ENCODE measurements around the gene B4GALT5. TPM values are rescaled to one million over a fixed set of nuclear protein-coding genes. Genes with fewer than 3 reads are reported as not detected.
A peak's percentile ranks its signal among the peaks of the same experiment; 100 is the strongest.
"Not testable (repeated sequence)": the region's sequence is repeated elsewhere in the genome, so short reads cannot be mapped to it uniquely, and the experiment has no call there.

B4GALT5 gene
- total RNA-seq, 1 donor from 2014 or later: 115 TPM

- TF ChIP-seq, protein P1, sequence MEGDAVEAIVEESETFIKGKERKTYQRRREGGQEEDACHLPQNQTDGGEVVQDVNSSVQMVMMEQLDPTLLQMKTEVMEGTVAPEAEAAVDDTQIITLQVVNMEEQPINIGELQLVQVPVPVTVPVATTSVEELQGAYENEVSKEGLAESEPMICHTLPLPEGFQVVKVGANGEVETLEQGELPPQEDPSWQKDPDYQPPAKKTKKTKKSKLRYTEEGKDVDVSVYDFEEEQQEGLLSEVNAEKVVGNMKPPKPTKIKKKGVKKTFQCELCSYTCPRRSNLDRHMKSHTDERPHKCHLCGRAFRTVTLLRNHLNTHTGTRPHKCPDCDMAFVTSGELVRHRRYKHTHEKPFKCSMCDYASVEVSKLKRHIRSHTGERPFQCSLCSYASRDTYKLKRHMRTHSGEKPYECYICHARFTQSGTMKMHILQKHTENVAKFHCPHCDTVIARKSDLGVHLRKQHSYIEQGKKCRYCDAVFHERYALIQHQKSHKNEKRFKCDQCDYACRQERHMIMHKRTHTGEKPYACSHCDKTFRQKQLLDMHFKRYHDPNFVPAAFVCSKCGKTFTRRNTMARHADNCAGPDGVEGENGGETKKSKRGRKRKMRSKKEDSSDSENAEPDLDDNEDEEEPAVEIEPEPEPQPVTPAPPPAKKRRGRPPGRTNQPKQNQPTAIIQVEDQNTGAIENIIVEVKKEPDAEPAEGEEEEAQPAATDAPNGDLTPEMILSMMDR (IDR thresholded peaks at IDR 0.05; ENCODE audit: unreplicated experiment): no peak
- H3K27ac Mint-ChIP-seq (ENCODE audit: unreplicated experiment): no peak overlapping the region
Observed at GRCh38 chr20:49729780-49730179, 16.1 kb upstream of the B4GALT5 start.

DNA sequence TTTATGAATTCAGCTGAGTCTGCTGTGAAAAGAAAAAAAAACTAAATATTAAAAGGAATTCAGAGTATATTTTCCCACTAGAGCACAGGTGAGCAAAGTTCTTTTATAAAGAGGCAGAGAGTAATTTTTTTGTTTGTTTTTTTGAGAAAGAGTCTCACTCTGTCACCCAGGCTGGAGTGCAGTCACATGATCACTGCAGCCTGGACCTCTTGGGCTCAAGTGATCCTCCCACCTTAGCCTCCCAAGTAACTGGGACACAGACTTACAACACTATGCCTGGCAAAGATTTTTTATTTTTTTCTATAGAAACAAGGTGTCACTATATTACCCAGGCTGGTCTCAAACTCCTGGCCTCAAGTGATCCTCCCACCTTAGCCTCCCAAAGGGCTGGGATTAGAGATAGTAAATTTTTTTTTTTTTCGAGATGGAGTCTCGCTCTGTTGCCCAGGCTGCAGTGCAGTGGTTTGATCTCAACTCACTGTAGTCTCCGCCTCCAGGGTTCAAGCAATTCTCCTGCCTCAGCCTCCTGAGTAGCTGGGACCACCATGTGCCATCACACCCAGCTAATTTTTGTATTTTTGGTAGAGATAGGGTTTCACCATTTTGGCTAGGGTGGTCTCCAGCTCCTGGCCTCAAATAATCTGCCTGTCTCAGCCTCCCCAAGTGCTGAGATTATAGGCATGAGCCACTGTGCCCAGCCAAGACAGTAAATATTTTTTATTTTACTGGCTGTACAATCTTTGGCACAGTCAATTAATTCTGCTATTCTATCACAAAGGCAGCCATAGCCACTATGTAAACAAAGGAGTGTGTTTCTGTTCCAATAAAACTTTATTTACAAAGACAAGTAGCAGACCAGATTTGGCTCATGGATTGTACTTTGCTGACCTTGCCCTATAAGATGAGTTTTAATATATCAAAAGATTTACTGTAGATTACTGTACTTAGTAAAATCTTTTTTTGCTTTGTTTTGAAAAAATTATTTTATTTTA lies 14.5 kb upstream of the B4GALT5 start:
- no peak for DNase-seq (ENCODE audit: low spot score)
- Mint-ChIP-seq H3K27me3 (ENCODE audit: unreplicated experiment) (no peaks in the 10 kb centered on the region), H3K4me1 (ENCODE audit: unreplicated experiment) (peaks cover 11% of the 10 kb centered on the region), H3K27ac (ENCODE audit: unreplicated experiment) (no peak overlapping the region), H3K9me3 (ENCODE audit: unreplicated experiment) (no peaks in the 10 kb centered on the region), H3K36me3 (ENCODE audit: low read depth, unreplicated experiment) (no peaks in the 10 kb centered on the region), H3K4me3 (ENCODE audit: unreplicated experiment) (no peak overlapping the region)
- TF ChIP-seq, protein P1 (IDR thresholded peaks at IDR 0.05; ENCODE audit: unreplicated experiment): no peak

More at GRCh38 chr20:49729780-49730179, 16.1 kb upstream of the B4GALT5 start:
- no peaks in the 10 kb centered on the region for H3K27me3 Mint-ChIP-seq (ENCODE audit: unreplicated experiment)
- peaks cover 7% of the 10 kb centered on the region for H3K4me1 Mint-ChIP-seq (ENCODE audit: unreplicated experiment)
- no peaks in the 10 kb centered on the region for H3K9me3 Mint-ChIP-seq (ENCODE audit: unreplicated experiment)
- no peak for DNase-seq (ENCODE audit: low spot score)
- H3K36me3 Mint-ChIP-seq (ENCODE audit: low read depth, unreplicated experiment): no peaks in the 10 kb centered on the region
- no peak overlapping the region for H3K4me3 Mint-ChIP-seq (ENCODE audit: unreplicated experiment)

DNA sequence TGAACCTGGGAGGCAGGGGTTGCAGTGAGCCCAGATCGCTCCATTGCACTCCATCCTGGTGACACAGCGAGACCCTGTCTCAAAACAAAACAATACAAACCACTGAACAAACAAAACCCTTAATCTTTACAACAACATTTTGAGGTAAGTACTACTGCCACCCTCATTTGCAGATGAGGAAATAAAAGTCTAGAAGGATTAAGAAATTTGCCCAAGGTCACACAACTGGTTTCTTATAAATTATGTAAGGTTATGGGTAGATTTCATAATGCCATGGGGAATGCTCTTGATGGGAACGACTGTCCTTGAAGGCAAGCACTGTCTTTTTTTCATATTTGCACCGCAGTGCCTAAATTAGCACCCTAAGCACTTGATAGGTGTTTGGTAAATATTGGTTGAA lies 13.8 kb upstream of the B4GALT5 start:
- H3K36me3 Mint-ChIP-seq (ENCODE audit: low read depth, unreplicated experiment): no peaks in the 10 kb centered on the region
- TF ChIP-seq, protein P1 (IDR thresholded peaks at IDR 0.05; ENCODE audit: unreplicated experiment): no peak
- no peaks in the 10 kb centered on the region for H3K27me3 Mint-ChIP-seq (ENCODE audit: unreplicated experiment)
- no peak for DNase-seq (ENCODE audit: low spot score)
- H3K4me1 Mint-ChIP-seq (ENCODE audit: unreplicated experiment): peaks cover 10% of the 10 kb centered on the region
- H3K4me3 Mint-ChIP-seq (ENCODE audit: unreplicated experiment): no peak overlapping the region
- no peaks in the 10 kb centered on the region for H3K9me3 Mint-ChIP-seq (ENCODE audit: unreplicated experiment)
- H3K27ac Mint-ChIP-seq (ENCODE audit: unreplicated experiment): no peak overlapping the region

DNA sequence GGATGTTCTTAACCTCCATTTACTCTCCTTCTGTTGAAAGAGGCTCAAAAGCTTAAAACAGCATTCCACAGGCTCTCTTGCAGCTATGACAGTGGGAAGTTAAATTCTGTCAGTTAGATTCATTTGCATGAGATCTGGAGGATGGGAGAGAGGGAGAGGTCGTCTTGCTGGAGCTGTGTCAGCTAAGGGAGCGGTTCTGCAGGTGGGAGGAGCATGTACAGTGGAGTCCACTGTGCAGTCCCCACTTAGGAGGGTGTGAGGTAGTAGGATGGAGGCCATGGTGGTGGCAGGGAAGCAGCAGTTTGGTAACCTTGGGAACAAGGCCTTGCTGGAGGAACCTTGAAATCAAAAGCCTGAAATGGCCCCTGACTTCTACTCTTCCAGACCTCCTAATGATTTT lies 12.0 kb upstream of the B4GALT5 start:
- no peaks in the 10 kb centered on the region for H3K27me3 Mint-ChIP-seq (ENCODE audit: unreplicated experiment)
- TF ChIP-seq, protein P1 (IDR thresholded peaks at IDR 0.05; ENCODE audit: unreplicated experiment): no peak
- no peaks in the 10 kb centered on the region for H3K36me3 Mint-ChIP-seq (ENCODE audit: low read depth, unreplicated experiment)
- peaks cover 10% of the 10 kb centered on the region for H3K4me1 Mint-ChIP-seq (ENCODE audit: unreplicated experiment)
- H3K4me3 Mint-ChIP-seq (ENCODE audit: unreplicated experiment): no peak overlapping the region
- no peaks in the 10 kb centered on the region for H3K9me3 Mint-ChIP-seq (ENCODE audit: unreplicated experiment)
- no peak overlapping the region for H3K27ac Mint-ChIP-seq (ENCODE audit: unreplicated experiment)
- no peak for DNase-seq (ENCODE audit: low spot score)

- not testable (repeated sequence) for H3K27me3 Mint-ChIP-seq (ENCODE audit: unreplicated experiment); DNase-seq (ENCODE audit: low spot score); H3K4me1 Mint-ChIP-seq (ENCODE audit: unreplicated experiment); H3K36me3 Mint-ChIP-seq (ENCODE audit: low read depth, unreplicated experiment); H3K9me3 Mint-ChIP-seq (ENCODE audit: unreplicated experiment); H3K4me3 Mint-ChIP-seq (ENCODE audit: unreplicated experiment)
- peak overlapping the region; percentile 38 for H3K27ac Mint-ChIP-seq (ENCODE audit: unreplicated experiment)
Observed at GRCh38 chr20:49725224-49725606, 11.5 kb upstream of the B4GALT5 start.
